Measurements from ENCODE around the gene ZNF280A.

ZNF280A gene

GRCh38 chr22:22463855-22464540, 56.1 kb downstream of the ZNF280A start:
- no peaks in the 10 kb centered on the region for H3K4me1 Mint-ChIP-seq (ENCODE audit: low read depth)
- DNase-seq (ENCODE audit: low spot score): peak; percentile 25
- H3K4me3 Mint-ChIP-seq: no peak overlapping the region
- H3K9me3 Mint-ChIP-seq: peaks cover 15% of the 10 kb centered on the region
- no peaks in the 10 kb centered on the region for H3K36me3 Mint-ChIP-seq (ENCODE audit: low read depth)
- H3K27me3 Mint-ChIP-seq (ENCODE audit: low read depth): peaks cover 15% of the 10 kb centered on the region
- H3K27ac Mint-ChIP-seq: no peak overlapping the region
